ENCODE results near the gene RASEF.

DNA sequence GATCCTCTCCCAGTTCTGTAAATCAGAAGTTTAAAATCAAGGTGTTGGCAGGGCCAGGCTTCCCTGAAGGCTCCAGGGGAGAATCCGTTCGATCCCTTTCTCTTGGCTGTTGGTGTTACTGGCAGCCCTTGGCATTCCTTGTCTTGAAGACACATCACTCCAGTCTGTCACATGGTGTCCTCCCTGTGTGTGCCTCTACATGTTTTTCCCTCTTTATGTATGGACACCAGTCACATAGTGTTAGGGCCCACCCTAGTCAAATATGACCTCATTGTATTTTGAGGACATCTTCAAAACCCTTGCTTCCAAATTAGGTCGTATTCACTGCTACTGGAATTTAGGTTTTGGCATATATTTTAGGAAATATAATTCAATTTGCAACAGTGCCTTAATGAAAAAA, 94.6 kb downstream of the RASEF start:
- TF ChIP-seq, protein P1, sequence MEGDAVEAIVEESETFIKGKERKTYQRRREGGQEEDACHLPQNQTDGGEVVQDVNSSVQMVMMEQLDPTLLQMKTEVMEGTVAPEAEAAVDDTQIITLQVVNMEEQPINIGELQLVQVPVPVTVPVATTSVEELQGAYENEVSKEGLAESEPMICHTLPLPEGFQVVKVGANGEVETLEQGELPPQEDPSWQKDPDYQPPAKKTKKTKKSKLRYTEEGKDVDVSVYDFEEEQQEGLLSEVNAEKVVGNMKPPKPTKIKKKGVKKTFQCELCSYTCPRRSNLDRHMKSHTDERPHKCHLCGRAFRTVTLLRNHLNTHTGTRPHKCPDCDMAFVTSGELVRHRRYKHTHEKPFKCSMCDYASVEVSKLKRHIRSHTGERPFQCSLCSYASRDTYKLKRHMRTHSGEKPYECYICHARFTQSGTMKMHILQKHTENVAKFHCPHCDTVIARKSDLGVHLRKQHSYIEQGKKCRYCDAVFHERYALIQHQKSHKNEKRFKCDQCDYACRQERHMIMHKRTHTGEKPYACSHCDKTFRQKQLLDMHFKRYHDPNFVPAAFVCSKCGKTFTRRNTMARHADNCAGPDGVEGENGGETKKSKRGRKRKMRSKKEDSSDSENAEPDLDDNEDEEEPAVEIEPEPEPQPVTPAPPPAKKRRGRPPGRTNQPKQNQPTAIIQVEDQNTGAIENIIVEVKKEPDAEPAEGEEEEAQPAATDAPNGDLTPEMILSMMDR (IDR thresholded peaks at IDR 0.05) = no peak
- no peak for TF ChIP-seq POLR2A (IDR thresholded peaks at IDR 0.05)

Data from thyroid gland (tissue), 4 donors.